Activated T-cell treated with anti-CD3 and anti-CD28 coated beads, Interleukin-2, amount 50 U/mL, for 72 hours (primary cell): Measurements from ENCODE around the gene HOXD3. TPM values are rescaled to one million over a fixed set of nuclear protein-coding genes. Genes with fewer than 3 reads are reported as not detected.

ENCODE experiments used
- ATAC-seq, 2 donors: fragments of 150-1000 bp; cut with Tn5 transposase; replicated peaks in 1 of 2; 2 replicates each; pipeline ENCODE4 v1.10.0; 2021; ENCODE audit warnings: moderate library complexity in 2 of 2, mild to moderate bottlenecking in 1 of 2
- DNase-seq, 2 donors: peaks; one replicate each; pipeline ENCODE4 v3.0.0; 2021 to 2022; ENCODE audit warnings: mixed read lengths in 1 of 2
- H3K27ac Mint-ChIP-seq: one replicate; pipeline ENCODE4 v1.8.0; 2022; ENCODE audit warnings: mild to moderate bottlenecking, moderate library complexity, mixed read lengths
- H3K27me3 Mint-ChIP-seq: one replicate; pipeline ENCODE4 v1.8.0; 2022; ENCODE audit warnings: low read depth, mixed read lengths
- H3K36me3 Mint-ChIP-seq, 2 donors: one replicate each; pipeline ENCODE4 v1.8.0; 2022; ENCODE audit warnings: mixed read lengths in 2 of 2, mild to moderate bottlenecking in 1 of 2; ENCODE audit not compliant: insufficient read depth in 2 of 2
- H3K4me1 Mint-ChIP-seq: one replicate; pipeline ENCODE4 v1.8.0; 2022; ENCODE audit warnings: low read depth, mixed read lengths
- H3K4me3 Mint-ChIP-seq, 2 donors: one replicate each; pipeline ENCODE4 v1.8.0; 2022; ENCODE audit warnings: mild to moderate bottlenecking in 2 of 2, mixed read lengths in 2 of 2, moderate library complexity in 2 of 2
- H3K9me3 Mint-ChIP-seq, 2 donors: one replicate each; pipeline ENCODE4 v1.8.0; 2022; ENCODE audit warnings: mixed read lengths in 2 of 2
- total RNA-seq, 2 donors: library from RNA; stranded (reverse); gene quantifications; one replicate each; pipeline ENCODE4 v1.2.3, GENCODE V29; 2022

HOXD3 gene
- total RNA-seq, 2 donors from 2014 or later: not detected

DNA sequence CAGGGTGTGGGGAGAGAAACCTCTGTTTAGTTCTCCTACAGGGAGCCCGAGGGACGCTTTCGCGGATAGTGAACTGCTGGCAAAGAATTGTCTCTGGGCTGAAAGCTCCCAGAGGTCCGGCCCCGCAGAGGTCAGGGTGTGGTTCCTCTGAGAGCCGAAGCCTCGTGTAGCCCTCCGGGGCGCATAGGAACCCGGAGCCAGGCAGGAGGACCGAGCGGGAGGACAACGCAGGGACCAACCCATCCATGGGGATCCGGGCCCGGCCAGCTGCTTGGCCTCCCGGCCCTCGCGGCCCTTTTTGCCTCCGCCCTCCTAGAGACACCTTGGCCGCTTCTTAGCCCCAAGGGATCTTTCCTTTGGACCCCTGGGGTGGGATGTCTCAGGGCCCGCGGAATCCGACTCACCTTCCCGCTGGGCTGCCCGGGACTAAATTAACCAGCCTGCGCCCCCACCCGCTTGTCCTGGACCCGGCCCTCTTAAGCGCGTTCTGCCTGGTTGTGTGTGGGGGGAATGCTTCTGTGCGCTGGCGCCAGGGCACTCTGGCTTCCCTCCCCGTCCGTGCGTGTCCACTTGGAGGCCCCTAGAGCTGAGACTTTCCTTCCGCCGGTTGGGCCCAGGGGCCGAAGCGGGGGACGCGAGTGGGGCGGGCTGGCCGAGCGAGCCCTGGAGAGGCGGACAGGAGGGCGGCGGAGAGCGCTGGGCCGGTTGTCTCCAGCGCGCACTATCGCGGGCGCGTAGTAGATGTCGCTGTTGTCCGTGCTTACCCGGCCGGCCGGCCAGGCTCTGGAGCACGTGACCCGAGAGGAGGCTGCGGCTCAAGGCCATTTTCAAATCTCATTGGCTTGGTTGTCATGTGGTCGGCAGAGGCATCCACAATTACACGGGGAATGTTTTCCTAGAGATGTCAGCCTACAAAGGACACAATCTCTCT lies 41.0 kb upstream of the HOXD3 start, which contains the start of gene HOXD10:
Gene HOXD10 (plus strand): TSS at position 896 of the 931 bp plus-strand sequence. CDS start 56 bp downstream, outside the sequence.
- H3K9me3 Mint-ChIP-seq: peaks cover 0 to 2% of the 10 kb centered on the region in 2 donors
- H3K4me3 Mint-ChIP-seq: no peak within 1 kb of the TSS
- DNase-seq (no peak), ATAC-seq (no peak)
- peaks cover 13% of the 10 kb centered on the region for H3K4me1 Mint-ChIP-seq
- H3K36me3 Mint-ChIP-seq: peaks cover 2 to 4% of the 10 kb centered on the region in 2 donors
- peaks cover 97% of the 10 kb centered on the region for H3K27me3 Mint-ChIP-seq
- no peak within 1 kb of the TSS for H3K27ac Mint-ChIP-seq

DNA sequence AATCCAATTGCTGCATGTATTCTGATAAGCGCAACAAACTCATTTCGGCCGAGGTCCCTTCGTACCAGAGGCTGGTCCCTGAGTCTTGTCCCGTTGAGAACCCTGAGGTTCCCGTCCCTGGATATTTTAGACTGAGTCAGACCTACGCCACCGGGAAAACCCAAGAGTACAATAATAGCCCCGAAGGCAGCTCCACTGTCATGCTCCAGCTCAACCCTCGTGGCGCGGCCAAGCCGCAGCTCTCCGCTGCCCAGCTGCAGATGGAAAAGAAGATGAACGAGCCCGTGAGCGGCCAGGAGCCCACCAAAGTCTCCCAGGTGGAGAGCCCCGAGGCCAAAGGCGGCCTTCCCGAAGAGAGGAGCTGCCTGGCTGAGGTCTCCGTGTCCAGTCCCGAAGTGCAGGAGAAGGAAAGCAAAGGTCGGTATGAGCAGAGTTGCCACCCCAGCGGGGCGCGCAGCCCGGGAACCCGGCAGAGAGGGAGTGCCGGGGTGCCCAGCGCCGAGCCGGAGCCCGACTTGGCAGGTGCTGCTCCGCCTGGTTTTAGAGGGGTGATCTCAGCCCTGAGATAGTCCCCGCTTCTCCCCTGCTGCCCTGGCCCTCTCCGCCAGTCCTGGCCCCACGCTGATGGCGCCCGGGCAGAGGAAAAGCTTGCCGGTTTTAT lies 39.8 kb upstream of the HOXD3 start:
- no peak overlapping the region for H3K27ac Mint-ChIP-seq

DNA sequence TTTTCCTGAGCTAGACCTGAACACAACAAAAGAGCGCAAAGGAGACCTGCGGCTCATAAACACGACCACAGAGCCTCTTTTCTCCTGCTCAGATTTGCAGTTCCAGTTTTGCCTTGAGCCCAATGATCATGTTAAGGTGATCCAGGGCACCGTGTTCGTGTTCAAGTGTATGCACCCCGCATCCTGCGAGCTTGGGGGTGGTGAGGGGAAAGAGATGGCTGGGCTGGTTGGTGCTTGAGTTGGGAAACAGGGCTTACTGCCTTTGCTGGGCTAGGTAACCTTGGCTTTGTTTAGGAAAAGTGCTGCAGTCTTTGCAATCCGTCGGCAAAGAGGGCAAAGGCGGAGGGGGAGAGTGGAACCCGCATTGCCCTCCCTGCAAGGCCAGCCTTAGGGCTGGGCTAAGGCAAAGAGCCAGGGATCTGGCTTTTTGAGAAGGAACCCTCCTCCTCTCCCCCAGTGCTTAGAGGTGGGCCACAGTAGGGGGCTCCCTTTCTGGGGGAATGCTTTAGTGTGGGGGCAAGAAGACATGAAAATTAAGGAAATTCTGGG lies 39.2 kb upstream of the HOXD3 start:
- ATAC-seq: no peak
- Mint-ChIP-seq H3K4me1 (peaks cover 11% of the 10 kb centered on the region), H3K27me3 (peaks cover 85% of the 10 kb centered on the region), H3K9me3 (peaks cover 0 to 2% of the 10 kb centered on the region in 2 donors), H3K4me3 (no peak overlapping the region), H3K36me3 (peaks cover 2 to 4% of the 10 kb centered on the region in 2 donors), H3K27ac (no peak overlapping the region)
- no peak for DNase-seq

More for the DNA sequence above, 39.8 kb upstream of the HOXD3 start:
- H3K9me3 Mint-ChIP-seq: peaks cover 0 to 2% of the 10 kb centered on the region in 2 donors
- DNase-seq (no peak), ATAC-seq (no peak)
- peaks cover 2 to 4% of the 10 kb centered on the region in 2 donors for H3K36me3 Mint-ChIP-seq
- H3K27me3 Mint-ChIP-seq: peaks cover 91% of the 10 kb centered on the region
- H3K4me3 Mint-ChIP-seq: no peak overlapping the region
- peaks cover 11% of the 10 kb centered on the region for H3K4me1 Mint-ChIP-seq

DNA sequence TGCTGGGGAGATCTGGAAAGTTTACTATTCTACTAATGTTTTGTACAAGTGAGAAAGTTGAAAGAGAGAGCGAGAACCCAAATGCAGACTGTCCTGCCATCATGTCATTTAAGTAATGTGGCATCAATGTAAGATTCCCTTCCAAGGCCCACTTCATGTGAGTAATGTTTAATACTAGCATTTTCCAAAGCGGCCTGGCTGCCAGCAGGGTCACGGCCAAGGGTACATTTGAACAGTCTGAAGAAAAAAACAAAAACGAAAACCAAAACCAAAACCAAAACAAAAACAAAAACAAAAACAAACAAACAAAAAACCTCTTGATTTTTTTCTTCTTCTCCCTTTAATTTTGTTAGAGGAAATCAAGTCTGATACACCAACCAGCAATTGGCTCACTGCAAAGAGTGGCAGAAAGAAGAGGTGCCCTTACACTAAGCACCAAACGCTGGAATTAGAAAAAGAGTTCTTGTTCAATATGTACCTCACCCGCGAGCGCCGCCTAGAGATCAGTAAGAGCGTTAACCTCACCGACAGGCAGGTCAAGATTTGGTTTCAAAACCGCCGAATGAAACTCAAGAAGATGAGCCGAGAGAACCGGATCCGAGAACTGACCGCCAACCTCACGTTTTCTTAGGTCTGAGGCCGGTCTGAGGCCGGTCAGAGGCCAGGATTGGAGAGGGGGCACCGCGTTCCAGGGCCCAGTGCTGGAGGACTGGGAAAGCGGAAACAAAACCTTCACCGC lies 38.3 kb upstream of the HOXD3 start:
- DNase-seq (peak; percentile 41 to 47), ATAC-seq (no peak)
- peaks cover 81% of the 10 kb centered on the region for H3K27me3 Mint-ChIP-seq
- H3K4me3 Mint-ChIP-seq: peak overlapping the region; percentile 24 to 73
- peaks cover 11% of the 10 kb centered on the region for H3K4me1 Mint-ChIP-seq
- peaks cover 0 to 2% of the 10 kb centered on the region in 2 donors for H3K9me3 Mint-ChIP-seq
- H3K36me3 Mint-ChIP-seq: peaks cover 2 to 4% of the 10 kb centered on the region in 2 donors
- H3K27ac Mint-ChIP-seq: peak overlapping the region; percentile 77

DNA sequence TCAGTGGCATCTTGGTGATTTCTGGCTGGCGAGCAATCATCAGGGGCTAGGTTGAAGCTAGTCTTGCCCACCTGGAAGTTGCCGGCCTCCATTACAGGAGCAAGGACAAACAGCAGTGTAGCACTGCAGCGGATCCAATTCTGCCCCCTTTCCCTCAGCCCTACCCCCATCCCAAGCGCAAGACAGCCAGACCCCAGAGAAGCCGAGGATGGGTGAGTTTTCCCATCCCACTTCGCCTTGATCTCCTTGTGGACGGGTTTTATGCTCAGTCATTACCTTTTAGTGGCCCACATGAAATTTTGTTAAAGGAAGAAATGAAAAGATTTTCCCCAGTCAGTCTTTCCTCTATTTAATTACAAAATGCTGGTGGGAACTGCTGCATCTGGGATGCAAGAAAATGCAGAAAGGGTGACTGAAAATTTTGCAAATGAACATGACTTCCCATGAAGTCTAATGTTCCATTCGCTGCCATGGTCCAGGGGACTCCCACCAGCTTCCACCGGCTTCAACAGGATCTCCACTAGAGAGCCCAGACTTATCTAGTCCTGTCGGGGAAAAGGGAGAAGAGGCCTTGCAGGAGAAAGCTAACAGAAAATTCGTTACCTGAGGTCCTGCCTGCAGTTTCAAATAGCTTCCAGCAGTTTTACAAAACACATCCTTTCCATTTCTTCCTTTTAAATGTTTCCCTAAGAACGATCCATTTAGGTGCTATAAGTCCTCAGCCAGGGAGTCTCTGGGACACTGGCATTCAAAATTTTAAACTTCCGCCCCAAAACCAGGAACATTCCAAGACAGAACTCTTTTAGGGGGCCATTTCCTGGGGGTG lies 36.5 kb upstream of the HOXD3 start:
- Mint-ChIP-seq H3K27me3 (peaks cover 81% of the 10 kb centered on the region), H3K4me1 (peaks cover 11% of the 10 kb centered on the region), H3K36me3 (peaks cover 4% of the 10 kb centered on the region in 2 donors), H3K27ac (no peak overlapping the region), H3K9me3 (peaks cover 0 to 2% of the 10 kb centered on the region in 2 donors), H3K4me3 (no peak overlapping the region)
- no peak for DNase-seq
- no peak for ATAC-seq

DNA sequence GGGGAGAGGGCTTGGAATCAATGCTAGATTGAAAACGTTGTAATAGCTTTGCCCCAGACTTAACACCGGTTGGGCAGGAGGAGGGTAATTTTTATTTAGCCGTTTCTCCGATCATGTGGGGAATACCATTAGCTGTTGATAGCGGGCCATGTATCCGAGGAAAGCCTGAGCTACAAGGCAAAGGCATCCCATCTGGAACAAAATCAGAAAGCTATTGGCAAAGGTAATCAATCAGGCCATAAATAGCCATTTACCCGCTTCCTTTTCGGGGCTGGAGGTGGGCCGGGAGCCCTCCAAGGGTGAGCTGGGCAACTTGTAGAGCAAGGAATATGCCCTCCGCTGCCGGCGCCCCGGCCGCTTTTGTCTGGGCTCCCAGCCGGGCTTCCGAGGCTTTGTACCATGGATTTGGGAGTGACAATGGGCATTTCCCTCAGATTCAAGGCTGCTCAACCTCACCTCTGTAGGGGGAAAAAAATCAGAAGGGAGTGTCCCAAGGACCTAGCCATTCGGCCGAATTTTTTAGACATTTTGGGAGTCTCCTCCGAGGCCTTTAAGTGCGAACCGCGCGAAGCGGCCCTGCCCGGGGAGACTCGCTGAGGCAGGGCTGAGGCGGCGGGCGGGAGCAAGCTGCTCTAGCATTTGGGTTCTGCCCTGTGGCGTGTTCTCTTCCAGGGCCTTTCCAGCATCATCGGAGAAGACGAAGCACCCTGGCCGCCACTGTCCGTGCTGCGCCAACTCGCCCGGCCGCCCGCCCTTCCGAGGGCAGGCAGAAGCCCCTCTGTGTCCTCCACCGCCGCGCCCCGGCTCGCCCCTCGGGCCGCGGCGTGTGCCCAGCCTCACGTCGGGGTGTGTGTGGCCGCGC lies 35.7 kb upstream of the HOXD3 start:
- ATAC-seq (no peak), DNase-seq (no peak)
- H3K4me3 Mint-ChIP-seq: peak overlapping the region in 1 of 2 donors; percentile 32
- H3K27ac Mint-ChIP-seq: no peak overlapping the region
- H3K36me3 Mint-ChIP-seq: peaks cover 4% of the 10 kb centered on the region in 2 donors
- H3K9me3 Mint-ChIP-seq: peaks cover 0 to 2% of the 10 kb centered on the region in 2 donors
- peaks cover 11% of the 10 kb centered on the region for H3K4me1 Mint-ChIP-seq
- H3K27me3 Mint-ChIP-seq: peaks cover 82% of the 10 kb centered on the region

DNA sequence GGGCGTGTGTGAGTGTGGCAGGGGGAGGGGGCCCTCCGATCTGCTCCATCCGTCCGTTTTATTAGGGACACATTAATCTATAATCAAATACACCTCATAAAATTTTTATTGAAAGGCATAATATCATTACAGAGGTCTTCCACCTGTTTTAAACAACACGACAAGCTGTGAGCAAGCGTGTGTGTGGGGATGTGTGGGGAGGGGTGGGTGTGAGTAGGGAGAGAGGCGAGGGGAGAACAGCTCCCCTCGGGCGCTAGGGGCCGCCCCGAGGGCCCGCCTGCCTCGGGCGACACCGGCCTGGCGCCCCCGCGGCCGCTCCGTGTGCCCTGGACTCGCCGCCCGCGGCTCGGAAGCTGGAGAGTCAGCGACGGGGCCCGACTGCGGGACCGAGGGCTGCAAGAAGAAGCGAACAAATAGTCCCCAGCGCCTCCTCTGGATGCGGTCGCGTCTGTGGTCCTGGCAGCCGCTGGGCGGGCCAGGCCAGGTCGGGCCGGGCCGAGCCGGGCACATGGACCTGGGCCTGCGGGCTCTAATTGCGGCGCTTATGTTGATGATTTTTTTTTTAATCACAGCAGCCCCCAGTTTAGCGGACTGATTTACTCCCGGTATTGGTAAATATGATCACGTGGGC lies 34.9 kb upstream of the HOXD3 start:
- Mint-ChIP-seq H3K27me3 (peaks cover 82% of the 10 kb centered on the region), H3K36me3 (peaks cover 4% of the 10 kb centered on the region in 2 donors), H3K4me1 (peaks cover 14% of the 10 kb centered on the region), H3K9me3 (peaks cover 0 to 2% of the 10 kb centered on the region in 2 donors), H3K27ac (no peak overlapping the region), H3K4me3 (peak overlapping the region; percentile 69 to 74)
- ATAC-seq: peak; percentile 17 to 44
- no peak for DNase-seq

DNA sequence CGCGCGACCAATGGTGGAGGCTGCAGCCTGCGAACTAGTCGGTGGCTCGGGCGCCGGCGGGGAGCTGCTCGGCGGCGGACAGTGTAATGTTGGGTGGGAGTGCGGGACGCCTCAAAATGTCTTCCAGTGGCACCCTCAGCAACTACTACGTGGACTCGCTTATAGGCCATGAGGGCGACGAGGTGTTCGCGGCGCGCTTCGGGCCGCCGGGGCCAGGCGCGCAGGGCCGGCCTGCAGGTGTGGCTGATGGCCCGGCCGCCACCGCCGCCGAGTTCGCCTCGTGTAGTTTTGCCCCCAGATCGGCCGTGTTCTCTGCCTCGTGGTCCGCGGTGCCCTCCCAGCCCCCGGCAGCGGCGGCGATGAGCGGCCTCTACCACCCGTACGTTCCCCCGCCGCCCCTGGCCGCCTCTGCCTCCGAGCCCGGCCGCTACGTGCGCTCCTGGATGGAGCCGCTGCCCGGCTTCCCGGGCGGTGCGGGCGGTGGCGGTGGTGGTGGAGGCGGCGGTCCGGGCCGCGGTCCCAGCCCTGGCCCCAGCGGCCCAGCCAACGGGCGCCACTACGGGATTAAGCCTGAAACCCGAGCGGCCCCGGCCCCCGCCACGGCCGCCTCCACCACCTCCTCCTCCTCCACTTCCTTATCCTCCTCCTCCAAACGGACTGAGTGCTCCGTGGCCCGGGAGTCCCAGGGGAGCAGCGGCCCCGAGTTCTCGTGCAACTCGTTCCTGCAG lies 34.3 kb upstream of the HOXD3 start, which contains the start of gene HOXD9:
Gene HOXD9 (plus strand): TSS at position 37 of the 728 bp plus-strand sequence. CDS start 50 bp downstream, at position 87.
- H3K4me1 Mint-ChIP-seq: peaks cover 21% of the 10 kb centered on the region
- peak in 1 of 2 donors; percentile 38 for DNase-seq

DNA sequence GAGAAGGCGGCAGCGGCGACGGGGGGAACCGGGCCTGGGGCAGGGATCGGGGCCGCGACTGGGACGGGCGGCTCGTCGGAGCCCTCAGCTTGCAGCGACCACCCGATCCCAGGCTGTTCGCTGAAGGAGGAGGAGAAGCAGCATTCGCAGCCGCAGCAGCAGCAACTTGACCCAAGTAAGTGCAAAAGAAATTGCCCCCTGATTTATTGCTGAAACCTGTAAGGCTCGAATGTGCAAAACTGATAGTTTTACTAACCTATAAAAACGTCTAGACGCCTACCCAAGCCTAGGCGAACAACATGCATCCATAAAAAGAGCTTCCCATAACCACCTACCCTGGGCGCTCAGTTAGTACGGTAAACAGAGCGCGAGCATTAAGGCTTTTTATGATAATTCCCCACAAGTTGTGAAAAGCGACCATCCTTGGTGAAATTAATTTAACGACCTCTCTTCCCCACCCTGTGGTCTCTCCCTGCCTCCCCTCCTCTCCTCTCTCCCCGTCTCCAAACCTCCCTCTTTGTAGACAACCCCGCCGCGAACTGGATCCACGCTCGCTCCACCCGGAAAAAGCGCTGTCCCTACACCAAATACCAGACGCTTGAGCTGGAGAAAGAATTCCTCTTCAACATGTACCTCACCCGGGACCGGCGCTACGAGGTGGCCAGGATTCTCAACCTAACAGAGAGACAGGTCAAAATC lies 33.5 kb upstream of the HOXD3 start:
- no peak for ATAC-seq
- peaks cover 1 to 4% of the 10 kb centered on the region in 2 donors for H3K36me3 Mint-ChIP-seq
- H3K9me3 Mint-ChIP-seq: peaks cover 0 to 2% of the 10 kb centered on the region in 2 donors
- peak overlapping the region; percentile 15 to 50 for H3K4me3 Mint-ChIP-seq
- H3K27ac Mint-ChIP-seq: no peak overlapping the region
- H3K4me1 Mint-ChIP-seq: peaks cover 23% of the 10 kb centered on the region
- peaks cover 82% of the 10 kb centered on the region for H3K27me3 Mint-ChIP-seq
- no peak for DNase-seq

More for the DNA sequence above, 34.3 kb upstream of the HOXD3 start, which contains the start of gene HOXD9:
- Mint-ChIP-seq H3K27me3 (peaks cover 82% of the 10 kb centered on the region), H3K9me3 (peaks cover 0 to 2% of the 10 kb centered on the region in 2 donors), H3K4me3 (peak within 1 kb of the TSS; percentile 69 to 74), H3K36me3 (peaks cover 4% of the 10 kb centered on the region in 2 donors), H3K27ac (no peak within 1 kb of the TSS)
- peak; percentile 45 to 64 for ATAC-seq
